Sigmoid colon (tissue), 4 donors: Measurements from ENCODE around the gene STIL.

ENCODE experiments used
- POLR2A ChIP-seq, 2 donors: fragments of 450-650 bp; IDR thresholded peaks; one replicate each; pipeline ENCODE4 v1.6.1; 2016; ENCODE audit warnings: antibody characterized with exemption in 2 of 2, mild to moderate bottlenecking in 2 of 2, moderate library complexity in 2 of 2
- POLR2AphosphoS5 ChIP-seq, 4 donors: sonication (generic); formaldehyde crosslinking; IDR thresholded peaks; one replicate each; pipeline ENCODE4 v1.6.1; 2017; ENCODE audit warnings: antibody characterized with exemption in 4 of 4
- TF ChIP-seq, protein P1 (sequence below), 4 experiments: fragments of 450-650 bp in 3 of 4; fragments of 200-600 bp in 1 of 4; IDR thresholded peaks; one replicate each; pipeline ENCODE4 v1.5.1; 2016 to 2019; ENCODE audit warnings: antibody characterized with exemption in 4 of 4, mild to moderate bottlenecking in 3 of 4, moderate library complexity in 2 of 4

DNA sequence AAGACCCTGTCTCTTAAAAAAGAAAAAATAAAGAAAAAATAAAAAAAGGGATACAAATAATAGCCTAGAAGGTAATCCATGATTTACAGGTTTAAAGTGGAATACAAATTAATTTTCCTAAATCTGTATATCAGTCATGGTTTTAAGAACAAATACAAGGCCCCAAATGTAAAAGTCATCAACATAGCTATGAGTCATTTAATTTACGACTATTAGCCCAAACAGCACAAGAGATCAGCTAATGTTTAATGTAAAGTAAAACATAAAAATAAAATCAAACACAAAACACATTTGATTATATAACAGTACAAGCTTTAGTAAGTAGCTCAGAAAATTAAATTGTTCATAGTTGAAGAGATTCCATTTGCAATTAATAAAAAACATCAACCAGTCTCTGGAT, 61.6 kb downstream of the STIL start:
- TF ChIP-seq POLR2AphosphoS5 (IDR thresholded peaks at IDR 0.05) = no peak
- TF ChIP-seq POLR2A (IDR thresholded peaks at IDR 0.05) = no peak
- TF ChIP-seq, protein P1, sequence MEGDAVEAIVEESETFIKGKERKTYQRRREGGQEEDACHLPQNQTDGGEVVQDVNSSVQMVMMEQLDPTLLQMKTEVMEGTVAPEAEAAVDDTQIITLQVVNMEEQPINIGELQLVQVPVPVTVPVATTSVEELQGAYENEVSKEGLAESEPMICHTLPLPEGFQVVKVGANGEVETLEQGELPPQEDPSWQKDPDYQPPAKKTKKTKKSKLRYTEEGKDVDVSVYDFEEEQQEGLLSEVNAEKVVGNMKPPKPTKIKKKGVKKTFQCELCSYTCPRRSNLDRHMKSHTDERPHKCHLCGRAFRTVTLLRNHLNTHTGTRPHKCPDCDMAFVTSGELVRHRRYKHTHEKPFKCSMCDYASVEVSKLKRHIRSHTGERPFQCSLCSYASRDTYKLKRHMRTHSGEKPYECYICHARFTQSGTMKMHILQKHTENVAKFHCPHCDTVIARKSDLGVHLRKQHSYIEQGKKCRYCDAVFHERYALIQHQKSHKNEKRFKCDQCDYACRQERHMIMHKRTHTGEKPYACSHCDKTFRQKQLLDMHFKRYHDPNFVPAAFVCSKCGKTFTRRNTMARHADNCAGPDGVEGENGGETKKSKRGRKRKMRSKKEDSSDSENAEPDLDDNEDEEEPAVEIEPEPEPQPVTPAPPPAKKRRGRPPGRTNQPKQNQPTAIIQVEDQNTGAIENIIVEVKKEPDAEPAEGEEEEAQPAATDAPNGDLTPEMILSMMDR (IDR thresholded peaks at IDR 0.05) = no peak
